Vagina (tissue), 2 donors: Measurements from ENCODE around the gene STEAP2. TPM values are rescaled to one million over a fixed set of nuclear protein-coding genes. Genes with fewer than 3 reads are reported as not detected.

Source experiments
- DNase-seq, 2 donors: peaks; one replicate each; pipeline ENCODE4 v3.0.0-alpha.2; 2017; ENCODE audit errors: extremely low spot score in 2 of 2
- H3K27ac ChIP-seq: fragments of 200-600 bp; sonication (generic); one replicate; pipeline ENCODE4 v1.5.1; 2019
- H3K27me3 ChIP-seq: fragments of 200-600 bp; sonication (generic); one replicate; pipeline ENCODE4 v1.5.1; 2019
- H3K36me3 ChIP-seq, 2 donors: fragments of 200-600 bp; sonication (generic); one replicate each; pipeline ENCODE4 v1.5.1; 2017 to 2019
- H3K4me1 ChIP-seq: fragments of 200-600 bp; sonication (generic); one replicate; pipeline ENCODE4 v1.5.1; 2019
- H3K4me3 ChIP-seq, 2 donors: fragments of 200-600 bp; sonication (generic); 1 replicate in 1 of 2; 2 replicates in 1 of 2; pipeline ENCODE4 v1.5.1; 2016 to 2019
- H3K9me3 ChIP-seq: fragments of 200-600 bp; sonication (generic); one replicate; pipeline ENCODE4 v1.5.1; 2019
- CTCF ChIP-seq, 3 experiments: fragments of 450-650 bp in 2 of 3; fragments of 200-600 bp in 1 of 3; sonication (generic) in 1 of 3; IDR thresholded peaks; one replicate each; pipeline ENCODE4 v1.5.1; 2017 to 2019; ENCODE audit warnings: antibody characterized with exemption in 3 of 3, mild to moderate bottlenecking in 2 of 3, moderate library complexity in 2 of 3
- POLR2A ChIP-seq, 2 donors: fragments of 450-650 bp; IDR thresholded peaks; one replicate each; pipeline ENCODE4 v1.6.1; 2017; ENCODE audit warnings: antibody characterized with exemption in 2 of 2, mild to moderate bottlenecking in 2 of 2, moderate library complexity in 2 of 2
- POLR2AphosphoS5 ChIP-seq, 2 donors: sonication (generic); formaldehyde crosslinking; IDR thresholded peaks; one replicate each; pipeline ENCODE4 v1.9.0; 2017; ENCODE audit warnings: antibody characterized with exemption in 2 of 2, mild to moderate bottlenecking in 2 of 2, low read depth in 1 of 2; ENCODE audit not compliant: insufficient read depth in 1 of 2
- intact Hi-C: fragments of 100-400 bp; cut with DNase I; formaldehyde crosslinking; loops from one replicate; pipeline ENCODE4 v1.15.1; 2023
- small RNA-seq: library from RNA; depleted of rRNA; stranded (forward); fragments of <200 nt; gene quantifications from one replicate; pipeline ENCODE3, GENCODE V24; 2016
- total RNA-seq: library from RNA; depleted of rRNA; stranded (reverse); fragments of >200 nt; gene quantifications from one replicate; pipeline ENCODE4 v1.2.3, GENCODE V29; 2016

The STEAP2 gene
- total RNA-seq, 1 donor from 2014 or later, result 32.2 TPM

DNA sequence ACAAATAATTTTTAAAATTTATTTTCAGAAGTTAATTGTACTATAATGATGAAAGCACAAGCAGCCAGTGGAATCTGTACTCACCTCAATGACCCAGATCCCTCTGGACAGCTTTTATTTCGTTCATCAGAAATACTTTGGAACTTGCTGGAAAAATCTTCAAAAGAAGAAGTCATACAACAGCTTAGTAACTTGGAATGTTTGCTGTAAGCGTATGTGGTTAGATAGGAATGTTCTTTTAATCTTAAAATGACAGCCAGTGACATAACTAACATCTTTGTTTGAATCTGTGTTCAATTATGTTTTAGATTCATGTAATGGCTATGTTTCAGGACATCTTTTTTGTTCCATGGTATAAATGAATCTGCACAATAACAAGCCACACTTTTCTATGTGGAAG, 60.2 kb downstream of the STEAP2 start:
- H3K27me3 ChIP-seq, result no peaks in the 10 kb centered on the region
- no peak overlapping the region for H3K27ac ChIP-seq
- no peaks in the 10 kb centered on the region for H3K36me3 ChIP-seq
- DNase-seq, result no peak
- H3K4me1 ChIP-seq, result no peaks in the 10 kb centered on the region
- TF ChIP-seq POLR2A (IDR thresholded peaks at IDR 0.05) (no peak), CTCF (IDR thresholded peaks at IDR 0.05) (no peak), POLR2AphosphoS5 (IDR thresholded peaks at IDR 0.05; ENCODE audit: insufficient read depth in 1 of 2, low read depth in 1 of 2) (no peak)
- H3K9me3 ChIP-seq, result no peaks in the 10 kb centered on the region
- no peak overlapping the region for H3K4me3 ChIP-seq
- intact Hi-C loops, result no loop called here

DNA sequence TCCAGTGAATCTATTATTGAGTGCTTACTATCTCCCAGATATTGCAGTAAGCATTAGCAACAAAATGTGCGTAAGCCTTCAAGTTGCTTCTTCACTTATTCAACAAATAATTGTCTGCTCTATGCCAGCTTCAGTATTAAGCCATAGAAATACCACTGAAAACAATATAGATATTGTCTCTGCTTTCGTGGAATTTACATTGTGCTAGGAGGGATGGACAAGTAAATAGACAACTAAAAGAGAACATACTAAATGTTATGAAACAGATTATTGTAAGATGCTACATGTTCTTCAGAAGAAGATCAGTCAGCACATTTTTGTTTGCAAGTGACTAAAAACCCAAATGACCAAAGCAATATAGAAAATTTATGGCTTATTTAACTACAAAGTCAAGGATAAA, 60.7 kb downstream of the STEAP2 start:
- Histone ChIP-seq H3K4me1 (no peaks in the 10 kb centered on the region), H3K36me3 (no peaks in the 10 kb centered on the region), H3K9me3 (no peaks in the 10 kb centered on the region), H3K4me3 (no peak overlapping the region), H3K27ac (no peak overlapping the region), H3K27me3 (no peaks in the 10 kb centered on the region)
- DNase-seq, result no peak
- TF ChIP-seq POLR2A (IDR thresholded peaks at IDR 0.05) (no peak), POLR2AphosphoS5 (IDR thresholded peaks at IDR 0.05; ENCODE audit: insufficient read depth in 1 of 2, low read depth in 1 of 2) (no peak), CTCF (IDR thresholded peaks at IDR 0.05) (no peak)
- intact Hi-C loops, result no loop called here

DNA sequence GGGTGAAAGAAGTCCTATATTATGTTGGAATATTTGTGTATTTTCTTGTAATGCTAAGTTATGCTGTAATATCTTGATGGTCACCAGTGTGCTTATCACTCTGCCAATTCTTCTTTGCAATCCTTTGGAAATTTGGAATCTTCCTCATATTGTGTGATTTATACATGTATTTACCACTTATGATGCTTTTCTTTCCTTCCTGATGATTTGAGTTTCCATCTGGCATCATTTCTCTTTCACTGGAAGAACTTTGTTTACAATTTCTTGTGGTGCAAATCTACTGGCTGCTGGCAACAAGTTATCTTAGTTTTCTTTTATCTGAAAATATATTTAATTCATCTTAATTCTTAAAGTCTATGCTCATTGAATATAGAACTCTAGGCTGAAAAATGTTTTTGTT, 62.6 kb downstream of the STEAP2 start:
- intact Hi-C loops, result no loop called here
- no peak for DNase-seq
- H3K27ac ChIP-seq, result no peak overlapping the region
- H3K4me1 ChIP-seq, result no peaks in the 10 kb centered on the region
- no peak overlapping the region for H3K4me3 ChIP-seq
- no peaks in the 10 kb centered on the region for H3K9me3 ChIP-seq
- TF ChIP-seq POLR2A (IDR thresholded peaks at IDR 0.05), result no peak
- TF ChIP-seq POLR2AphosphoS5 (IDR thresholded peaks at IDR 0.05; ENCODE audit: insufficient read depth in 1 of 2, low read depth in 1 of 2), result no peak
- H3K27me3 ChIP-seq, result no peaks in the 10 kb centered on the region
- no peaks in the 10 kb centered on the region for H3K36me3 ChIP-seq

- H3K27me3 ChIP-seq, result no peaks in the 10 kb centered on the region
- intact Hi-C loops, result no loop called here
- H3K4me3 ChIP-seq, result no peak overlapping the region
- H3K9me3 ChIP-seq, result no peaks in the 10 kb centered on the region
- no peak for DNase-seq
- no peak for TF ChIP-seq POLR2AphosphoS5 (IDR thresholded peaks at IDR 0.05; ENCODE audit: insufficient read depth in 1 of 2, low read depth in 1 of 2)
- TF ChIP-seq CTCF (IDR thresholded peaks at IDR 0.05), result no peak
- TF ChIP-seq POLR2A (IDR thresholded peaks at IDR 0.05), result no peak
- no peaks in the 10 kb centered on the region for H3K4me1 ChIP-seq
- no peaks in the 10 kb centered on the region for H3K36me3 ChIP-seq
- H3K27ac ChIP-seq, result no peak overlapping the region
Observed at GRCh38 chr7:90276033-90276728, 64.6 kb downstream of the STEAP2 start.

Small RNAs within 50 kb of the gene (small RNA-seq; reads per million reads assigned to genes)
- gene RF00019, result not detected

Other genes starting within 250 kb of the STEAP2 start
- 24.3 TPM for gene STEAP1, start 57.3 kb upstream of the STEAP2 start, total RNA-seq
- gene CFAP69, start 33.4 kb downstream of the STEAP2 start, total RNA-seq, result 2.7 TPM
- not detected for gene FAM237B, start 109.6 kb downstream of the STEAP2 start, total RNA-seq
- 11.0 TPM for gene GTPBP10, start 135.0 kb downstream of the STEAP2 start, total RNA-seq
- gene CLDN12, start 191.7 kb downstream of the STEAP2 start, total RNA-seq, result 21.4 TPM